Adrenal gland (tissue), 12 donors: Measurements from ENCODE around the gene PRR11. TPM values are rescaled to one million over a fixed set of nuclear protein-coding genes. Genes with fewer than 3 reads are reported as not detected.

Experiments
- DNase-seq, 7 donors: peaks; one replicate each; pipeline ENCODE4 v3.0.0-alpha.2; 2019 to 2020
- H3K27ac ChIP-seq, 5 donors: fragments of 200-600 bp; sonication (generic) in 4 of 5; 1 replicate in 3 of 5; 2 replicates in 2 of 5; pipeline versions ENCODE4 v1.5.1 to v1.8.0; 2016 to 2020; ENCODE audit warnings: mild to moderate bottlenecking in 1 of 5
- H3K27me3 ChIP-seq: fragments of 200-600 bp; 2 replicates; pipeline ENCODE4 v1.8.0; 2021
- H3K36me3 ChIP-seq, 2 donors: fragments of 200-600 bp; replicated peaks in 1 of 2; 1 replicate in 1 of 2; 2 replicates in 1 of 2; pipeline versions ENCODE4 v1.5.1 to v1.8.0; 2018 to 2022
- H3K4me1 ChIP-seq, 2 donors: fragments of 200-600 bp; replicated peaks in 1 of 2; 1 replicate in 1 of 2; 2 replicates in 1 of 2; pipeline versions ENCODE4 v1.5.1 to v1.8.0; 2018 to 2021
- H3K4me3 ChIP-seq, 4 donors: fragments of 200-600 bp; sonication (generic) in 3 of 4; one replicate each; pipeline ENCODE4 v1.5.1; 2016 to 2018
- H3K9me3 ChIP-seq, 3 donors: fragments of 200-600 bp; sonication (generic) in 1 of 3; replicated peaks in 1 of 3; 1 replicate in 2 of 3; 2 replicates in 1 of 3; pipeline versions ENCODE4 v1.5.1 to v1.8.0; 2016 to 2021
- POLR2A ChIP-seq, 2 donors: fragments of 450-650 bp; IDR thresholded peaks; one replicate each; pipeline ENCODE4 v1.6.1; 2017; ENCODE audit warnings: antibody characterized with exemption in 2 of 2, mild to moderate bottlenecking in 2 of 2, moderate library complexity in 1 of 2
- WGBS, 4 donors: extraction: QIAGEN DNeasy Blood & Tissue Kit in 2 of 4; methylation state at CpG; one replicate each; pipeline versions ENCODE4 v1.1.5 to v1.1.7; 2013 to 2017; 5-methylcytosine and 5-hydroxymethylcytosine counted together
- intact Hi-C, 2 donors: fragments of 100-400 bp; cut with DNase I; formaldehyde crosslinking; loops; one replicate each; pipeline versions ENCODE4 v1.14.1 to v1.15.0; 2022 to 2023
- polyA plus RNA-seq, 3 donors: library from polyadenylated mRNA; stranded (reverse); fragments of 200-250 nt in 2 of 3; fragments of 350-450 nt in 1 of 3; fragmentation: Illumina TruSeq in 1 of 3; extraction: RNeasy Lipid Tissue Mini Kit (QIAGEN cat#74804) in 1 of 3; gene quantifications; one replicate each; pipeline ENCODE4 v1.2.3, GENCODE V29; 2013 to 2014
- total RNA-seq, 9 donors: library from RNA; depleted of rRNA in 4 of 9; stranded (reverse); fragments of >200 nt in 4 of 9; fragments of 120-200 nt in 1 of 9; fragmentation: NEBNext Ultra II Directional in 1 of 9; extraction: Animal tissue kit (Norgen Biotek cat#: 25700) in 1 of 9; gene quantifications; one replicate each; pipeline versions ENCODE4 v1.1.0 to v1.2.4, GENCODE V29; 2013 to 2023
- TF ChIP-seq, protein P1 (sequence below), 6 experiments: fragments of 450-650 bp in 4 of 6; fragments of 200-600 bp in 2 of 6; sonication (generic) in 1 of 6; IDR thresholded peaks; 1 replicate in 5 of 6; 2 replicates in 1 of 6; pipeline versions ENCODE4 v1.5.1 to v1.8.0; 2016 to 2021; ENCODE audit warnings: antibody characterized with exemption in 6 of 6, mild to moderate bottlenecking in 2 of 6, moderate library complexity in 1 of 6
- donor health status: healthy with polysubstance abuse.
- donor health status: Bipolar disorder and iron deficiency.
- donor health status: DM: yes; HTN: yes; CAD: no.
- donor health status: DM: no; HTN: no; CAD: no.
- donor health status: DM: no; HTN: no; CAD: no.
- donor health status: DM: yes; HTN: yes; CAD: no.

PRR11 gene
- total and polyA plus RNA-seq, 12 donors: 0.16 to 5.7 (median 1.8) TPM

DNA sequence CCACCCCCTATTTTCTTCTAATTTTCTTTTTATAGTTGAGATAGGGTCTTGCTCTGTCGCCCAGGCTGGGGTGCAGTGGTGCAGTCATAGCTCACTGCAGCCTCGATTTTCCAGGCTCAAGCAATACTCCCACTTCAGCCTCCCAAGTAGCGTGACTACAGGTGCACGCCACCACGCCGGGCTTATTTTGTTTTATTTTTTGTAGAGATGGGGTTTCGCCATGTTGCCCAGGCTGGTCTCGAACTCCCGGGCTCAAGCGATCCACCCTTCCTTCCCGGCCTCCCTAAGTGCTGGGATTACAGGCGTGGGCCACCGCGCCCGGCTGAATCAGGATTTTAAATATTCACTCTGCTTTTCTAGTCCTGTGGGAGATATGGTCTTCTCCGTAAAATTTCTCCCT, 63.8 kb downstream of the PRR11 start:
- H3K27me3 ChIP-seq: no peaks in the 10 kb centered on the region
- peaks cover 0 to 8% of the 10 kb centered on the region in 2 donors for H3K36me3 ChIP-seq
- H3K9me3 ChIP-seq: no peaks in the 10 kb centered on the region
- H3K27ac ChIP-seq: no peak overlapping the region
- TF ChIP-seq POLR2A (IDR thresholded peaks at IDR 0.05): no peak
- TF ChIP-seq, protein P1, sequence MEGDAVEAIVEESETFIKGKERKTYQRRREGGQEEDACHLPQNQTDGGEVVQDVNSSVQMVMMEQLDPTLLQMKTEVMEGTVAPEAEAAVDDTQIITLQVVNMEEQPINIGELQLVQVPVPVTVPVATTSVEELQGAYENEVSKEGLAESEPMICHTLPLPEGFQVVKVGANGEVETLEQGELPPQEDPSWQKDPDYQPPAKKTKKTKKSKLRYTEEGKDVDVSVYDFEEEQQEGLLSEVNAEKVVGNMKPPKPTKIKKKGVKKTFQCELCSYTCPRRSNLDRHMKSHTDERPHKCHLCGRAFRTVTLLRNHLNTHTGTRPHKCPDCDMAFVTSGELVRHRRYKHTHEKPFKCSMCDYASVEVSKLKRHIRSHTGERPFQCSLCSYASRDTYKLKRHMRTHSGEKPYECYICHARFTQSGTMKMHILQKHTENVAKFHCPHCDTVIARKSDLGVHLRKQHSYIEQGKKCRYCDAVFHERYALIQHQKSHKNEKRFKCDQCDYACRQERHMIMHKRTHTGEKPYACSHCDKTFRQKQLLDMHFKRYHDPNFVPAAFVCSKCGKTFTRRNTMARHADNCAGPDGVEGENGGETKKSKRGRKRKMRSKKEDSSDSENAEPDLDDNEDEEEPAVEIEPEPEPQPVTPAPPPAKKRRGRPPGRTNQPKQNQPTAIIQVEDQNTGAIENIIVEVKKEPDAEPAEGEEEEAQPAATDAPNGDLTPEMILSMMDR (IDR thresholded peaks at IDR 0.05): no peak
- H3K4me3 ChIP-seq: no peak overlapping the region
- WGBS, 4 donors: 87 to 93% (median 89%) methylated on average over 16 of the region's 16 CpGs
- DNase-seq: no peak
- H3K4me1 ChIP-seq: peaks cover 0 to 12% of the 10 kb centered on the region in 2 donors
- intact Hi-C loops: no loop called here

DNA sequence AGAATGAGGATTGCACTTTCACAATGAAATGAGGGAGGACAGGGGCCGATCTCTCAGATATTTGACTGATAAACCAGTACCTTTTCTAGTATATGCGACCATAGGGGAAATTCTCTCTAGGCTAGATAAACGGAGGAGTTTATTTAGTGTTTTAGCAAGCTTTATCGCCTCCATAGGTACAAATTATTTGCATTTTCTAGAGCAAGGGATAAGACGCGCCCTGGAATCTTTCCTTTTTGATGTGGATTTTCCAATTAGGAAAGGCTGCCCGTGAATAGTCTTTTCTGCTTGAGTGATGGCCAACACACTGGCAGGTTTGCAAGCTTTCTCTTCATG, 64.4 kb downstream of the PRR11 start:
- no peak for DNase-seq
- no peaks in the 10 kb centered on the region for H3K9me3 ChIP-seq
- no peaks in the 10 kb centered on the region for H3K27me3 ChIP-seq
- peaks cover 0 to 12% of the 10 kb centered on the region in 2 donors for H3K4me1 ChIP-seq
- intact Hi-C loops: no loop called here
- H3K36me3 ChIP-seq: peaks cover 0 to 2% of the 10 kb centered on the region in 2 donors
- no peak overlapping the region for H3K27ac ChIP-seq
- TF ChIP-seq POLR2A (IDR thresholded peaks at IDR 0.05): no peak
- TF ChIP-seq, protein P1 (IDR thresholded peaks at IDR 0.05): no peak
- WGBS, 4 donors: 20 to 29% (median 23%) methylated on average over 7 of the region's 7 CpGs
- H3K4me3 ChIP-seq: peak overlapping the region in 2 of 4 donors; percentile 61 to 92

DNA sequence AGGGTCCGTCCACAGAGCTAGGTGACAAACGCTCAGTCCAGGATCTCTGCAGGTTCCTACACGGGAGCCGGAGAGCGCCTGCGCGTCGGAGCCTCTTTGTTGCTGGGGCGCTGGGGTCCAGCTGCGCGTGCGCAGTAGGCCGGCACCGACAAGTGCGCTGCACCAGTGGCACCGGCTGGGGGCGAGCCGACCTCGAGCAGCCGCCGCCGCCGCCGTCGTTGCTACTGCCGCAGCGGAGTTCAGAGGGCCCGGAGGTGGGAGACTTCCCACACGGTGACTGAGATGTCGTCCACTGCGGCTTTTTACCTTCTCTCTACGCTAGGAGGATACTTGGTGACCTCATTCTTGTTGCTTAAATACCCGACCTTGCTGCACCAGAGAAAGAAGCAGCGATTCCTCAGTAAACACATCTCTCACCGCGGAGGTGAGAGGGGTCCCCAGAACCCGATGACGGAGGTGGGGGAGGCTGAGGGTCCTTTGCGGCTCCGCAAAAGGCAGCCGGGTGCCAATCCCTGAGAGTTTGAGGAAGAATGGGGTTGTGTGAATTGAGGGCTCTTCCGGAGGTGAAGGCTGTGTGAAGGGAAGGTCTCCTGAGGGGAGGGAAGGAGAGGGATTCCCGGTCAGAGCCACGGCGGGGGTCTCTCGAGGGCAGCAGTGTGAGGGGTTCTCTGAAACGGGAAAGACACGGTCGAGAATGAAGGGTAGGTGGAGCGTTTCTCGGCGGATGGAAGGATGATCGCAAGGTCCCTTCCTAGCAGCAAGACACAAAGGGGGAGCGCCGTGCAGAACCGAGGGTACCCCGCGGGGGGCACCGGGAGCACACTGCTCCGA, 65.0 kb downstream of the PRR11 start, which contains the start of gene GDPD1:
GDPD1 (plus strand) TSS at position 184 of the 831 bp plus-strand sequence; CDS start at position 283, 99 bp downstream.
- Histone ChIP-seq H3K36me3 (no peaks in the 10 kb centered on the region), H3K27me3 (no peaks in the 10 kb centered on the region), H3K9me3 (no peaks in the 10 kb centered on the region), H3K27ac (peak within 1 kb of the TSS in 3 of 5 donors; percentile 65 to 72 (median 68)), H3K4me3 (peak within 1 kb of the TSS; percentile 32 to 92 (median 61)), H3K4me1 (peaks cover 0 to 12% of the 10 kb centered on the region in 2 donors)
- WGBS, 4 donors: 0% methylated on average over 23 to 60 of the region's 60 CpGs
- peak; percentile 95 to 97 (median 95) for DNase-seq
- TF ChIP-seq, protein P1 (IDR thresholded peaks at IDR 0.05): peak; percentile 52 to 76 (median 66)
- TF ChIP-seq POLR2A (IDR thresholded peaks at IDR 0.05): peak; percentile 32 to 63
- intact Hi-C loops: no loop called here

DNA sequence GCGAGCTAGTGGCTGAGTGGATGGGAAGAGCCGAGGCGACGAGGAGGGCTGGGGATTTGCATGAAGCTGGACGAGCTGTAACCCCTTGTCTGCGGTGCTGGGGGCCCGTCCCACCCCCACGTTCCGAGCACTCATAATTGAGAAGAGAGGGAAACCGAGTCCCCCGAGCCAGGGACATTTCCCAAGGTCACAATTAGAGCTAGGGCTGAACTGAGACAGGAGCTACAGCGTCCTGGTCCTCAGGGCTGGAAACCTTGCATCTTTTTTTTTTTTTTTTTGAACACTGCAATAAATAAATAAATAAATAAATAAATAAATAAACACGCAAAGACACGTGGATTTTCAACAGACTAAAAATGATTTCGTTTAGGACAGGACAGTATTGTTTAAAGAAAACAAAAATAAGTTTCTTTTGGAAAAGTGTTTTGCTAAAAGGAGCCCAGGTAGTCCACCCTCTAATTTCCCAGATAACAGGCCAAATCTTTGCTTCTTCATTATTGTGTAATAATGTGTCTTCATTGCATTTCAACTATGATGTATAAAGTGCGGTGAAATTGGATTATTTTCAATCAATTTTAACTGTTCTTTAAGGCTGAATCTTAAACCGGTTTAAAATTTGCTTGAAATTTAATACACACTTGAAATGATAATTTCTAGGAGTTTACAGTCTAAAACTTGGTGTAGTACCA, 65.8 kb downstream of the PRR11 start:
- Histone ChIP-seq H3K4me3 (peak overlapping the region; percentile 32 to 92 (median 61)), H3K27ac (peak overlapping the region in 2 of 5 donors; percentile 68 to 72), H3K27me3 (no peaks in the 10 kb centered on the region), H3K4me1 (peaks cover 0 to 12% of the 10 kb centered on the region in 2 donors), H3K9me3 (no peaks in the 10 kb centered on the region), H3K36me3 (no peaks in the 10 kb centered on the region)
- DNase-seq: peak in 1 of 7 donors; percentile 32
- TF ChIP-seq, protein P1 (IDR thresholded peaks at IDR 0.05): no peak
- TF ChIP-seq POLR2A (IDR thresholded peaks at IDR 0.05): no peak
- intact Hi-C loops: no loop called here
- WGBS, 4 donors: 9 to 13% (median 9%) methylated on average over 12 to 17 of the region's 17 CpGs
